Stimulated activated CD4-positive, alpha-beta T cell treated with anti-CD3 and anti-CD28 coated beads, Interleukin-15, amount 100 ng/mL, for 24 hours (primary cell): ENCODE results near the gene TIE1.
A peak's percentile ranks its signal among the peaks of the same experiment; 100 is the strongest.

Experiments used
- DNase-seq: peaks from one replicate; pipeline ENCODE4 v3.0.0-alpha.2; 2020

The TIE1 gene

DNA sequence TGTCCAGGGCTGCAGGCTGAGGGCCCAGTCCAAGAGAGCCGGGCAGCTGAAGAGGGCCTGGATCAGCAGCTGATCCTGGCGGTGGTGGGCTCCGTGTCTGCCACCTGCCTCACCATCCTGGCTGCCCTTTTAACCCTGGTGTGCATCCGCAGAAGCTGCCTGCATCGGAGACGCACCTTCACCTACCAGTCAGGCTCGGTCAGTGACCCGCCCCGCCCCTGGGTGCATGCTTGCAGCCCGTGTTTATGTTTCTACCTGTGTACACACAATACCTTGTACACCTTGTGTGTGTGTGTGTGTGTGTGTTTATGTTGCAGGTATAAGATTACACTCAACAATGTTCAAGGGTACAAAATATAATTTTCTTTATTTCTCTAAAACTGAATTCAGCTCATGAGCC is 13.0 kb downstream of the TIE1 start:
- no peak for DNase-seq

DNA sequence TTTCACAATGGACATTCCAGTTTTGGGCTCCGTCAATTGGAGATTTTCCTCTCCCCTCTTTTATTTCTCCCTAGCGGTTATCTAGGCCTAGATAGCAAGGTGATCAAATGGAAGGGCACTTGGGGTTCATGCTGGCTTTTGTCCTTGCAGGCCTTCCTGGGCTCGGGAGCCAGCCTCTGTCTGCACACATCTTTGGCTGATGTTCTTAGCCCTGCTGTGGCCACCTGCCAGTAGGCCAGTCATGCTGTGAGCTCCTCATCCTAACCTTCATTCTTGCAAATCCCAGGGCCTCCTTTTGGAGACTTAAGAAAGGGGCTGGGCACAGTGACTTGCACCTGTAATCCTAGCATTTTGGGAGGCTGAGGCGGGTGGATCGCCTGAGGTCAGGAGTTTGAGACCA is 13.5 kb downstream of the TIE1 start:
- DNase-seq = no peak

DNA sequence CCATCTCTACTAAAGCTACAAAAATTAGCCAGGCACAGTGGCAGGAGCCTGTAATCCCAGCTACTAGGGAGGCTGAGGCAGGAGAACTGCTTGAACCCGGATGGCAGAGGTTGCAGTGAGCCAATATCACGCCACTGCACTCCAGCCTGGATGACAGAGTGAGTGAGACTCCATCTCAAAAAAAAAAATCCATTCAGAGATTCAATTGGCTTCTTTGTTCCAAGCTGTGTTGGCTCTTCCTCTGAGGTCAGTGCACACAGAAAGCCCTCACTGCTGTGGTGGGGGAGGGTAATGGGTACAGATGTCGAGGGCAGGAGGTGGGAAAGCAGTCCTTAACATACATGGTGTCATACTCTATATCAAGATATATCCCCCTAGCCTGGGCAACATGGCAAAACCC is 14.7 kb downstream of the TIE1 start:
- DNase-seq = no peak

DNA sequence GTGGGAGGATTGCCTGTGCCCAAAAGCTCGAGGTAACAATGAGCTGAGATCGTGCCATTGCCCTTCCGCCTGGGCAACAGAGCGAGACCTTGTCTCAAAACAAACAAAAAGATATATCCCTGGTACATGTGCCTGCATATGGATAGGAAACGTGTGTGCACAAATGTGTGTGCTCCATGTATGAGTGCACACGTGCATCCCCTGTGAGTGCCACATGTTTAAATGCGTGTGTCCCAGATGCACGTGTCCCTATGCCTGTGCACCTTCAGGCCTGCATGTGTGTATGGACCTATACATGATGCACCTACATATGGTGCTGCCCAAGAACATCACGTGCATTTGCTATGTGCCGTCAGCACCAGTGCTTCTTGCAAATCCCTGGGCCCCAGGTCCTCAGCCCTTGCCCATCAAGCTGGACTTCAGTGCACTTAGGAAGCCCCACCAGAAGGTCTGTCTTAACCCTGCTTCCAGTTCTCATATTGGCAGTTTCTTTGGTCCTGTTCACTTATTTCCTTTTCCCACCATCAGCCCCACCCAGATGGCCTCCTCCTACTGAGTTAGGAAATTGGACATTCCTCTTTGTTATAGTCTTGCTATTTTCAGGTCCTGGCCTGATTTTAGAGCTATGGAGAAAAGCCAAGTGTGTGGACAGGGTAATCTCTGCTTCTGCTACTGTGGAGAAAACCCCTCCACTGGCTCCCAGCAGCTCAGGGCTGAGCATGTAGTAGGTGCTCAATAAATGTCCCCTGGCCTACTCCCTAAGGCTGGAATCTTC is 15.4 kb downstream of the TIE1 start:
- DNase-seq = no peak

DNA sequence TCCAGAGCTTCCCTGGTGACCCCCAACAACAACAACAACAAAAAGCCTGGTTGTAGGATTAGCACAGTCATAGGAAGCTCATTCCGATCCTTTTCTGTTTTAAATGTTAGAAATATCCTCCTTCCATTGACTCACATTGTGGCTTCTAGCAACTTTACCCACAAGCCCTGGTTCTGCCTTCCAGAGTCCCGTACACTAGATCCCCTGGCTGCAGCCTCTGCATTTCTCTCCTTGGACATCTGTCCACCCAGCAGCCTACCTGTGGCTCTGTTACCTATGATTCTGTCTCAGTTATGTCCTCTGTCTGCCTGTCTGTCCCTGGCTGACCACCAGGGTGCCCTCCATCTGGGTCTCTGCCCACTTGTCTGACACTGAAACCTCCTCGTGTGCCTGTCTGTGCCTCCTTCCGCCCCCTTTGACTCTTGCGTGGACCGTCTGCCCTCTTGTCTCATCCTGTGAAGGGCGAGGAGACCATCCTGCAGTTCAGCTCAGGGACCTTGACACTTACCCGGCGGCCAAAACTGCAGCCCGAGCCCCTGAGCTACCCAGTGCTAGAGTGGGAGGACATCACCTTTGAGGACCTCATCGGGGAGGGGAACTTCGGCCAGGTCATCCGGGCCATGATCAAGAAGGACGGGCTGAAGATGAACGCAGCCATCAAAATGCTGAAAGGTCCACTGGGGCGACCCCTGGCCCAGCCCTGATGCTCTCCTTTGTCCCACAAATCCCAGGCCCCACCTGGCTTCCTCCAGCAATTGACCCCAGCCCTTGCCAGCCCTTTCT is 16.1 kb downstream of the TIE1 start:
- no peak for DNase-seq

- peak; percentile 5 for DNase-seq
Observed at GRCh38 chr1:43317817-43318471, 17.2 kb downstream of the TIE1 start.

DNA sequence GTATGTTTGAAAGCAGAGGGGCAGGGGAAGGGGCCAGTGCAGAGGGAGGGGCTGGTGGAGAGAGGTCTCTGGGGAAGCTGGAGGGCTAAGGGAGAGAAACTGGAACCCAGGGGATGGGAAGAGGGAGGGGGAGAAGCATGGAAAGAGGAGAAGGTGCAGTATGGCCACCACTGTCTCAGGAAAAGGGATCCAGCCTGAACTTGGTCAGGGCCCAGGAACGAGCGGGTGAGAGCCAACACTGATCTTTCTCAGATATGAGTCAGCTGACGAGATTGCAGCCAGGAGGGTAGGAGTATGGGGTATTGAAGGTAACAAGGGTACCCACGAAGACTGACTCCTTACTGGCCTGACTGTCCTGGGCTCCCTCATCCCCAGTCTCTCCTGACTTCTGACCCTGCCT is 18.0 kb downstream of the TIE1 start:
- no peak for DNase-seq

GRCh38 chr1:43319288-43319687 is 18.5 kb downstream of the TIE1 start:
- no peak for DNase-seq

DNA sequence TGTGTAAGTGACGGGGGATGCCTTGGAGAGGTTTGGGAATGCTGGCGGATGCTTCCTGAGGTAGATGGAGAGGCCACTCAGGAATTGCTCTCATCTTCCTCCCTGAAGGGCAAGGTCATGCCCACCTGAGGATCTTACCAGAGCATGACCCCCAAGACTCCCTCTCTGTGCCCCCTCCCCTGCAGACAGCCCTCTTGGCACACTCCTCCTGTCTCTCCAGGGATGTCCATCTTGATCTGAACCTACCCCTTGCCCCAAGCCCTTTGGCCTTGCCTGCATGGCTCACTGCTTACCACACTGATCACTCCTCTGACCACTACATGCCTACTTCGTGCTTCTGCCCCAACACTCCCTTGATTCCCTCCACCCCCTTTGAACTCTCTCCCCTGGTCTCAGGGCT is 19.0 kb downstream of the TIE1 start:
- no peak for DNase-seq

GRCh38 chr1:43321331-43321891 is 20.6 kb downstream of the TIE1 start:
- no peak for DNase-seq

DNA sequence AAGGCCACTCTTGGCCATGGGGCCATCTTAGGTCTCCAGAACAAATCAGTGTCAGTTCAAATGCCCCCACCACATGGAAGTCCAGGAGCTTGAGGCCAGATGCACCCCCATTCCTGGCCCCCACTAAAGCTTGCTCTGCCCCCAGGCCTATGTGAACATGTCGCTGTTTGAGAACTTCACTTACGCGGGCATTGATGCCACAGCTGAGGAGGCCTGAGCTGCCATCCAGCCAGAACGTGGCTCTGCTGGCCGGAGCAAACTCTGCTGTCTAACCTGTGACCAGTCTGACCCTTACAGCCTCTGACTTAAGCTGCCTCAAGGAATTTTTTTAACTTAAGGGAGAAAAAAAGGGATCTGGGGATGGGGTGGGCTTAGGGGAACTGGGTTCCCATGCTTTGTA is 21.7 kb downstream of the TIE1 start:
- DNase-seq = no peak

DNA sequence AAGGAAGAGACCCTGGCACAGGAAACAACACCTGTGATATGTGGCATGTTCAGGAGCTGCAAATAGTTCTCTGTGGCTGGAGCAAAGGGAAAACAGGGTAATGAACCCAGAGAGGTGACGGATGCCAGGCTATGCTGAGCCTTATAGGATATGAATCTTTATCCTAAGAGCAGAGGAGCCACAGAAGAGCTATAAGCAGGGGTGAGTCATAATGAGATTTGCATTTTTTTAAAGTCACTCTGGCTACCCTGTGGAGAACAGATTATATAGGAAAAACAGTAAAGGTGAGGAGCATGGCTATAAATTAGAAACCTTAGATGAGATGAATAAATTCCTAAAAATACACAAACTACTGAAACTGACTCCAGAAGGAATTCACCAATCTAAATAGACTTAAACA is 24.0 kb downstream of the TIE1 start:
- no peak for DNase-seq

DNA sequence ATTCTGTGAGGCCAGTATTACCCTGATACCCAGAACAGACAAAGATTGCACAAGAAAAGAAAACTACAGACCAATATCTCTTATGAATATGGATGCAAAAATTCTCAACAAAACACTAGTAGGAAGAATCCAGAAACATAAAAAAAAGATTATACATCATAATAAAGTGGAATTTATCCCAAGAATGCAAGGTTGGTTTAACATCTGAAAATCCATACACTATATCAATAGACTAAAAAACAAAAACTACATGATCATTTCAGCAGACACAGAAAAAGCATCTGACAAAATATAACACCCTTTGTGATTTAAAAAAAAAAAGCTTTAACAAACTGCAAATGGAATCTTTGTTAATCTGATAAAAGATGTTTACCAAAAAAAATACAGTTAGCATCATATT is 24.6 kb downstream of the TIE1 start:
- no peak for DNase-seq

DNA sequence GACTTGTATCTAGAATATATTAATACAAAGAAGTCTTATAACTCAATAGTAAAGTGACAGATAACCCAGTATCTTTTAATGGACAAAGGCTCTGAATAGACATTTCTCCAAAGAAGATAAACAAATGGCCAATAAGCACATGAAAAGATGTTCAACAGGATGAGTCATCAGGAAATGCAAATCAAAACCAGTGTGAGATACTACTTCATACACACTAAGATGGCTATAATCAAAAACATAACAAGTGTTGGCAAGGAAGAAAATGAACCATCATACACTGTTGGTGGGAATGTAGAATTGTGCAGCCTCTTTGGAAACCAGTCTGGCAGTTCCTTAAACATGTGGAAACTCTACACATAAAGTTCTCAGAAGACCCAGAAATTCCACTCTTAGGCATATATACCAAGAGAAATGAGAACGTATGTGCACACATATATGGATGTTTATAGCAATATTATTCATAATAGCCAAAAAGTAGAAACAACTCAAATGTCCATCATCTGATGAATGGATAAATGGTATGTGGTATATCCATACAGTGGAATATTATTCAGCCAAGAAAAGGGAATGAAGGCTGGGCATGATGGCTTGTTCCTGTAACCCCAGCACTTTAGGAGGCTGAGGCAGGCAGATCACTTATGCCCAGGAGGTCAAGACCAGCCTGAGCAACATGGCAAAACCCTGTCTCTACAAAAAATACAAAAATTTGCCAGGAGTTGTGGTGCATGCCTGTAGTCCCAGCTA is 26.9 kb downstream of the TIE1 start:
- DNase-seq = no peak

- peak; percentile 83 for DNase-seq
Observed at GRCh38 chr1:43329995-43330751, 29.4 kb downstream of the TIE1 start.

DNA sequence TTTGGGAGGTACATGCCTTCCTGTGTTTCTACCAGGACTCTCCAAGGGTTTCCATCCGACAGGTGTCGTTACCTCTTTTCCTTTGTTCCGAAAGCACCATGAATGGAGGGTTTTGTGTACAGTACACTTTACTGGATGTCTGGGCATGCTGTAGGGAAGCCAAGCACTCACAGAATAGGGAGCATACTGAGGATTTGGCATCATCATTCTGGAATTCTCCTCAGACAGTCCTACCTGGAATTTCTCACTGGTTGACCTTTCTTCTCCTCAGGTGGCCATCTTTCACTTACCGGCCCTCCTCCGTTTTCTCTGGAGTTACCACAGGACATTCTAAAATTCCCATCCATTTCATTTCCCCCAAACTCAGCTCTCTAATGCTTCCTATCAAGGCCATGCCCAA is 30.9 kb downstream of the TIE1 start:
- no peak for DNase-seq

DNA sequence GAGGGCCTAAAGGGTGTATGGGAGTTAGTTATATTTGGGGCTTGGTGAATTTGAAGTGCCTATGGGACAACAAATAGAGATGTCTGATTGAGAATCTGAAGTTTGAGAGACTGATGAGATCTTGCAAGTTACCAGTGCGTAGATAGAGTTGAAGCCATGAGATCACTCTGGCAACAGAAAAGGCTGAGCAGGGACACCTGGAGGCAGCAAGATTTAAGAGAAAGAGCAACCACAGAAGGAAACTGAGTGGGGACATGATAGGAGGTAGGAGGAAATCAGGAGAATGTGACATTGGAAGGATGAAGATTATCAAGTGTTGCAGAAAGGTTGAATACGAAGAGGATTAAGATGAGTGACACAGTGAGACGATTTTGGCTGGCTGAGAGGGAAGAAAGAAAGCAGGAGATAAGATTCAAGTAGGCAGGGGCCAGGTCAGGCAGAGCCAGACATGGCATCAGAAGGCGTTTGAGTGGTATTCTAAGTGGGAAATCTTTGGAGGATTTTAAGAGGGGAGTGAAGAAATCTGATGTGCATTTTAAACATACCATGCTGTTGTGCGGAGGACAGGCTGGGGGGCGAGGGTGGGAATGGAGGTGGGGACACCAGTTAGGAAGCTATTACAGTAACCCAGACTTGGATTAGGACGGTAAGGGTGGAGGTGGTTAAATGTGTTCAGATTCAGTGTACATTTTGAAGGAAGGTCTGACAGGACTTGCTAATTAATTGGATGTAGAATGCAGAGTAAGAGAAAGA is 33.8 kb downstream of the TIE1 start:
- DNase-seq = no peak

DNA sequence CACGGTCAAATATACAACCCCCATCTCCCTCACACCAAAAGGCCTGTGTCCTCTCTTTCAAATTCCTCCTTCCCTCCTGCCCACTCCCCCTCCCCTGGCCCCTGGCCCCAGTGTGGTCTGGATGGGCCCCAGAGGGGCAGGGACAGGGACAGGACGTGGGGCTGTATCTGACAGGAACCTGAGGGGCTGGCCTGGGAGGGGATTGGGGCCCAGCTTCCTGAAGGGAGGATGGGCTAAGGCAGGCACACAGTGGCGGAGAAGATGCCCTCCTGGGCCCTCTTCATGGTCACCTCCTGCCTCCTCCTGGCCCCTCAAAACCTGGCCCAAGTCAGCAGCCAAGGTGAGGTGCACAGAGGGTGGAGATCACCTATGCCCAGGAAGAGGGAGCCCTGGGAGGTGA is 36.8 kb downstream of the TIE1 start, which contains the start of gene MPL:
Gene MPL (plus strand): TSS at position 231 of the 400 bp plus-strand sequence. CDS start 31 bp downstream, at position 262.
- no peak for DNase-seq

- no peak for DNase-seq
Observed at GRCh38 chr1:43338001-43338400, 37.2 kb downstream of the TIE1 start.

- no peak for DNase-seq
Observed at GRCh38 chr1:43339584-43340232, 38.9 kb downstream of the TIE1 start.

GRCh38 chr1:43340559-43340958 is 39.8 kb downstream of the TIE1 start:
- DNase-seq = no peak
